ENCODE measurements around the gene ABCA3.

Gene ABCA3

DNA sequence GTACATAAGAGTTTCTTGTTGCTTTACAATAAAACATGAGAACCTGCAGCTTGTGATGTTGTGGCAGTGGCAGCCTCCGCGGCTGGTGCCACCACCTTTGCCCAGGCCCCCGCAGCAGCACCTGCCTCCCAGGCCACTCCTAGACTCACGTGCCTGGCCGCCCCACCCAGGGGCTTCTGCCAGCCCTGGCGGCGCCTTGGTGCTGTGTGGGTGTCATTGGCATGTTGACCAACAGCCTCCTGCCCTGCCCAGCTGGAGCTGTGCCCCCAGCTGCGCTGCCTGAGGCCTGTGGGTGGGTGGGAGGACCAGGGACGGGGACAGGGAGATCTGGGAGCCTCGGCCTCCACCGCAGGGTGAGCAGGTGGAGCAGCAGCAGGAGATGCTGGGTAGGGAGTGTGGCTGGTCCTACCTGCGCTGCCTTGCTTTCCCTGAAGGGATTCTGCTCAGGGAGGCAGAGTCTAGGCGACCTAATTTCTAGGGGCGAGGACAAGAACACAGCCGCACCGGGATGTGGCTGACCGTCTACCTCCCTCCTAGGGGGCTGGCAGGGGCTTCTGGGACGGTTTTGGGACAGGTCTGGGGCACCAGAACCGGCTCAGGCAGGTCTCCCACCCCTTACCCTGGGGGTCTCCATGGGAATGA is 104.7 kb downstream of the ABCA3 start:
- DNase-seq (ENCODE audit: low read depth, low spot score), result no peak

DNA sequence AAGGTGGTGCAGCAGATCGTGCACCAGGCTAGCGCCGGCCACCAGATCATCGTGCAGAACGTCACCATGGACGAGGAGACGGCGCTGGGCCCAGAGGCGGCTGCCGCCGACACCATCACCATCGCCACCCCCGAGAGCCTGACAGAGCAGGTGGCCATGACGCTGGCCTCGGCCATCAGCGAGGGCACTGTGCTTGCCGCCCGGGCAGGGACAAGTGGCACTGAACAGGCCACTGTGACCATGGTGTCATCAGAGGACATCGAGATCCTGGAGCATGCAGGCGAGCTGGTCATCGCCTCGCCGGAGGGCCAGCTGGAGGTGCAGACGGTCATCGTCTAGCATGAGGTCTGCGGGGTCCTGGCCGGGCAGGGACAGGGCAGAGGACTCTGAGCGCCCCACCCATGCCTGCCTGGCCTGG is 105.3 kb downstream of the ABCA3 start:
- no peak for DNase-seq (ENCODE audit: low read depth, low spot score)

DNA sequence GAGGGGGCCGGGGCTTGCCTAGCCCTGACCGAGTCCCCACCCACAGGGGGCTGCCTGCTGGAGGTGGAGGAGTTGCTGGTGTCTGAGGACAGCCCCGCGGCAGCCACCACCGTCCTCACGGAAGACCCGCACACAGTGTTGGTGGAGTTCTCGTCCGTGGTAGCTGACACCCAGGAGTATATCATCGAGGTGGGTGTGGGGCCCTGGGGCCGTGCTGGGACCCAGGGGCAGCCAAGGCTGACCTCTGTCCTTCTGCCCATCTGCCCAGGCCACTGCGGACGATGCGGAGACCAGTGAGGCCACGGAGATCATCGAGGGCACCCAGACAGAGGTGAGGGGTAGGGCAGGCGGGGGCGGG is 105.7 kb downstream of the ABCA3 start:
- no peak for DNase-seq (ENCODE audit: low read depth, low spot score)

DNA sequence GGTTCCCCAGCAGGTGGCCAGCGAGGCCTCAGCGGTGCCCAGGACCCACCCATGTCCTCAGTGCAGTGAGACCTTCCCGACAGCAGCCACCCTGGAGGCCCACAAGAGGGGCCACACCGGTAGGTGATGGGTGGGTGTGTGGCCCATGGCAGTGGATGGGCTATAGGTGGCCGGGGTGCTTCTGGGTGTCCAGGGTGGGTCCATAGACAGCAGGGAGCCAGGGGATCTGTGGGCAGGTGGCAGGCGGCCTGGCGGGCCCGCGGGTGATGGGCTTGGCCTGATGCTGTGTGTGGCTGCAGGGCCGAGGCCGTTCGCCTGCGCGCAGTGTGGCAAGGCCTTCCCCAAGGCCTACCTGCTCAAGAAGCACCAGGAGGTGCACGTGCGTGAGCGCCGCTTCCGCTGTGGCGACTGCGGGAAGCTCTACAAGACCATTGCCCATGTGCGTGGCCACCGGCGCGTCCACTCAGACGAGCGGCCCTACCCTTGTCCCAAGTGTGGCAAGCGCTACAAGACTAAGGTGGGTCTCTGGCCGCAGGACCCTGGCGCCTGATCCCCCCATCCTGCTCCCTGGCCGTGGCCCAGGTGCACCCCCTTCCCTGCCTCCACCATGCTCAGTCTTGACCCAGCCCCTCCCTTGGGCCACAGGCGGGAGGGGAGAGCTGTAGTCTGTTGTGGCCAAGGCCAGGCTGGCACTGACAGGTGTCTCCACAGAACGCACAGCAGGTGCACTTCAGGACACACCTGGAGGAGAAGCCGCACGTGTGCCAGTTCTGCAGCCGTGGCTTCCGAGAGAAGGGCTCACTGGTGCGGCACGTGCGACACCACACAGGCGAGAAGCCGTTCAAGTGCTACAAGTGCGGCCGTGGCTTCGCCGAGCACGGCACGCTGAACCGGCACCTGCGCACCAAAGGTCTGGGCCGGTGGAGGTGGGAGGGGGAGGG is 106.4 kb downstream of the ABCA3 start:
- no peak for DNase-seq (ENCODE audit: low read depth, low spot score)

DNA sequence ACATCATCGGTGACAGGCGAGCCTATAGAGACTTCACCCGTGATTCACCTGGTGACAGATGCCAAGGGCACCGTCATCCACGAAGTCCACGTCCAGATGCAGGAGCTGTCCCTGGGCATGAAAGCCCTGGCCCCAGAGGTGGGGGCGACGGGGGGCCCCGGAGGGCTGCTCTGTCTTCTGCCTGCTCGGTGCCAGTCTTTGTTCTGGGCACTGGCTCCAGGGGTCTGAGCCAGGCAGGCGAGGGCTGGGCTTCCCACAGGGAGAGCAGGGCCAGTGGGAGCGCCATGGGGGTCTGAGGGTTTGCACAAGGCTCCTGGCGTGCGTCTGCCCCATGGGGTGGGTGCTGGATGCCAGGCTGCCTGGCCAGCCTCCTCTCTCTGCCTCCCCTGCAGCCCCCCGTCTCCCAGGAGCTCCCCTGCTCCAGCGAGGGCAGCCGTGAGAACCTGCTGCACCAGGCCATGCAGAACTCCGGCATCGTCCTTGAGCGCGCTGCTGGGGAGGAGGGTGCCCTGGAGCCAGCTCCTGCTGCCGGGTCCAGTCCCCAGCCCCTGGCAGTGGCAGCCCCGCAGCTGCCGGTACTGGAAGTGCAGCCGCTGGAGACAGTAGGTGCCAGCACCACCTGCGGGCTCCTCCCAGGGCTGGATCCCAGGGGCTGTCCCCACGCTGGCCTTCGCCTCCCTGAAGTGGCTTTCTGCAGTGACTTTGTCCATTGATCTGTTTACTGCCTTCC is 107.3 kb downstream of the ABCA3 start:
- no peak for DNase-seq (ENCODE audit: low read depth, low spot score)

DNA sequence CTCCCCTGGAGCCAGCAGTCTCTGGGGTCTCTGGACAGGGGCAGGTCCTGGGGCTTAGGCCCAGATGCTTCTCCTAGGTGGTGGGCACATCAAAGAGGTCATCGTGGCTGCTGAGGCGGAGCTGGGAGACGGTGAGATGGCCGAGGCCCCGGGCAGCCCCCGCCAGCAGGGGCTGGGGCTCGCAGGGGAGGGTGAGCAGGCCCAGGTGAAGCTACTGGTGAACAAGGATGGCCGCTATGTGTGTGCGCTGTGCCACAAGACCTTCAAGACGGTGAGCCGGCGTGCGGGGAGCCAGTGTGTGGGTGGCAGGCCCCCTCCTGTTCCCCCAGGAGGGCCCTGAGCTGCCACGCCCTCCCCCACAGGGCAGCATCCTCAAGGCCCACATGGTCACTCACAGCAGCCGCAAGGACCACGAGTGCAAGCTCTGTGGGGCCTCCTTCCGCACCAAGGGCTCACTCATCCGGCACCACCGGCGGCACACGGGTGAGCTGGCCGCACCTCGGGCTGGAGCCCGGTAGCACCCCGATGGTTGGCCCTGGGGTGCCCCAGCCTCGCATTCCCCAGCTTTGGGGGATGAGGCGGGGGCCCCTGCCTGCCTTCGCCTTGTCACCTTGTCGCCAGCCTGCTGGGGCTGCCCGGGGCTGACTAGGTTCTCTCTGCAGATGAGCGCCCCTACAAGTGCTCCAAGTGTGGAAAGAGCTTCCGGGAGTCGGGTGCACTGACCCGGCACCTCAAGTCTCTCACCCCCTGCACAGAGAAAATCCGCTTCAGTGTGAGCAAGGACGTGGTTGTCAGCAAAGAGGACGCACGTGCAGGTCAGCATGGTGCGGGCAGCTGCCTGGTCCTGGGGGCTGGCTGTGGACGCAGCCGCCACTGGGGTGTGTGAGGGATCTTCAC is 108.2 kb downstream of the ABCA3 start:
- DNase-seq (ENCODE audit: low read depth, low spot score), result no peak

DNA sequence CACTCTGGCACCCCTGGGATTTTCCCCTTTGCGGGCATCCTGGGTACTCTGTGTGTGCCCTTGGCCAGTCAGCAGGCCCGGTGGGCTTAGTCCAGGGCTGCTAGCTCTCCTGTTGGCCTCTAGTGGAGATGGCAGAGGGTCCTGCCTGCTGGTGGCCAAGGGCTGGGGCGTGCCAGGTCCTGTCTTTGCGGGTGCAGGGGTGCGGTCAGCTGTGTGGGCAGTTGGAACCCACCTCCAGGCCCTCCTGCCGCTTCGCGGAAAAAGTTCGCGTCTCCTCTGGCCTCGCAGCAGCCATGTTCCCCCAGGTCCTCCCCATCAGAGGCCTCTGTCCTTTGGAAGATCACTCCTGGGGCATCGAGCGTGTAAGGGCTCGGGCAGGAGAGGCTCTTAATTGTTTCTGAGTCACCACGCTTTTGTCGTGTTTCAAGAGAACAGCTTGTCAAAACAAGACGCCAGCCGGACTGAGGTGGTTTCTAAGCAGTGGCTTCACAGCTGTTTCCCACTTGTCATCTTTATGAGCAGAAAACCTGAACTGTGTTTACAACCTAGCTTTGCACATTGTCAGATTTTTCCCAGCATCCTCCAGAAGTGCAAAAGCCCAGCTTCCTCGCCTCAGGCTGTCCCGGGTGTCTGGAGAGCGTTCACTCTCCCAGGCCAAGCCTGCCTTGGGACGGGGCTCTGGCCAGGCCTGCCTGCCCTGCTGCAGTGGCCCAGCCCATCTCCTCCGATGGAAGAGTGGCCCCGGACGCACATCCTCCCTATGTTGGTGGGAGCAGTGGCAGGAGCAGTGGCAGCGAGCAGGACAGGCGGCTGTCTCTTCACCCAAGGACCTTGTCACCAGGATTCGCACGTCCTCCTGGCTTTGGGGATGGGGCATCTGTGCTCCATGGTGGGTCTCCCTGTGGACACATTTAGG is 109.3 kb downstream of the ABCA3 start:
- DNase-seq (ENCODE audit: low read depth, low spot score), result no peak

DNA sequence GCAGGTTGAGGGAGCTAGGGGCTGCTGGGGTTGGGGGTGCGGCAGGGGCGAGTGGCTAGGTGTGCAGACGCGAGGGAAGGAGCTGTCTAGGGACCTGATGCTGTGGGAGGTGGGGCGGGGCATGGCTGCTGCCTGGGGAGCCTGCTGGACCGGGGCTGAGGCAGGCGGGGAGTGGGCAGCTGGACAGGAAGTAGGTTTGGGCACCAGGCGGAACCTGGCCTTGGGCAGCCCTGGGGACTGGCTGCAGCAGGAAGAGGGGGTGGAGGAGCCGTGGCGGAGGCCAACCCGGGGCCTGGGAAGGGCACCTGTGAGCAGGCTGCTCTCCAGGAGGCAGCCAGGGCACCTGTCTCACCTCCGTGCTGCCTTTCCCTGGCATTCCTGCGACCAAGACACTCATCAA is 110.2 kb downstream of the ABCA3 start:
- DNase-seq (ENCODE audit: low read depth, low spot score), result no peak

DNA sequence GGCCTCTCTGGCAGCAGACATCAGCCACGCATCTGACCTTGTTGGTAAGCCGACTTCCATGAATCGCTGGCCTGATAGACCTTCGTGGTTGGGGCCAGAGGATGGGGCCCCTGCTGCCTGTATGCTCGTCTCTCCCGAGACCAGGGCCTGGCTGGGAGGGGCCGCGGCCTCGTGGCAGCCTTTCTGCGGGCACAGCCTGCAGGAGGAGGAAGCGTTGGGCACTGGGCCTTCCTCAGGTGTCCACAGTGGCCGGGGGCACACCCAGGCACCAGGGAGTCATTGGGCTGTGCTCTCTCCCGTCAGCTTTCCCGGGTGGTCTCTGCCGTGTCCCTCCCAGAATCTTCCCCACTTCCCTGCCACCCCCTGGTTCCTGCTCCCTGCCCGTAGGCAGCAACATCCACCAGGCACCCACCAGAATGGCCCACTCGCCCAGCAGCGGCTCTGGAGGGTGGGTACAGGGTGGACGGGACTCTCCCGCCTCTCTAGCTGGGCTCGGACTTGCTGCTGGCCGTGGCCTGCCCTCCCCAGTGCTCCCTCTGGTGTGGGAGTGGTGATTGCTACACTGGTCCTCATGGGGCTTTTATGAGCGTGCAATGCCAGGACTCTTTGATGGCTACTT is 110.8 kb downstream of the ABCA3 start:
- no peak for DNase-seq (ENCODE audit: low read depth, low spot score)

DNA sequence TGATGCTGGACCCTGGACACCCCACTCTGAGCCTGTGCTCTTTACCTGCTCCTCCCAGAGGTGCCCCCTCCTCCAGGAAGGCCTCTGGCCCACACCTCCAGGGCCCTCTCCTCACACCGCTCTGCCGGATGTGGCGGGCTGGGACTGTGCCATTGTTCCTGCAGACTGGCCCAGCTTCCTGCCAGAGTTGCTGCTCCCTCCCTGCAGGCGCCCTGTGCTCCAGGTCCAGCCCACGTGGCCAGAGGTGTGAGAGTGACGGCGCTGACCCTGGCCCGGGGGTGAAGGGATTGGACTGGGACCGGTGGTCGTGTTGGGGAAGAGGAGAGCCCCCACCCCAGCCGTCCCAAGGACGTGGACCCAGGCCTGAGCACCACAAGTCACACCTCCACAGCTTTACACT is 111.4 kb downstream of the ABCA3 start:
- DNase-seq (ENCODE audit: low read depth, low spot score), result no peak

DNA sequence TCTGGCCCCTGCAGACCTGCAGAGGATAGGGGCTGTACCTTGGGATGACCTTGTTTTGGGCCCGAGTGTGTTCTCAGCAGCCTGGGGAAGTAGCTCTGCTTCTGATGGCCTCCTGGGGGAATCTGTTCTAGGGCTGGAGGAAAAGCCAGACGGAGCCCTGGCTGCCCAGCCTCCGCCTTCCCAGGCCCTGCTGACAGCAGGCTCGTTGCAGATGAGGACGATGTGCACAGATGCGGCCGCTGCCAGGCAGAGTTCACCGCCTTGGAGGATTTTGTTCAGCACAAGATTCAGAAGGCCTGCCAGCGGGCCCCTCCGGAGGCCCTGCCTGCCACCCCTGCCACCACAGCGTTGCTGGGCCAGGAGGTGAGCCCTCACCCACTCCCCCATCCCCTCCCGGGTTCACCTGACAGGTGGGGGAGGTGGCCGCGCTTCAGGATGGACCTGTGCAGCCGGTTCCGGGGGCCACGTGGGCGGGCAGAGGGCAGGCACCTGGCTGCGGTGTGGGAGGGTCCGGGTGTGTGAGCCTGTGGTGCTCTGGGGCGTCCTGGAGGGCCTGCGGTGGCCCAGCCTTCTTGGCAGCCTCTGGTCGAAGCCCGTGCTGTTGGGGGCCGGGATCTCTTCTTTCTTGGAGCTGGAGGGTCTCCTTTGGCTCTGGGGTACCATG is 112.2 kb downstream of the ABCA3 start:
- DNase-seq (ENCODE audit: low read depth, low spot score), result no peak

DNA sequence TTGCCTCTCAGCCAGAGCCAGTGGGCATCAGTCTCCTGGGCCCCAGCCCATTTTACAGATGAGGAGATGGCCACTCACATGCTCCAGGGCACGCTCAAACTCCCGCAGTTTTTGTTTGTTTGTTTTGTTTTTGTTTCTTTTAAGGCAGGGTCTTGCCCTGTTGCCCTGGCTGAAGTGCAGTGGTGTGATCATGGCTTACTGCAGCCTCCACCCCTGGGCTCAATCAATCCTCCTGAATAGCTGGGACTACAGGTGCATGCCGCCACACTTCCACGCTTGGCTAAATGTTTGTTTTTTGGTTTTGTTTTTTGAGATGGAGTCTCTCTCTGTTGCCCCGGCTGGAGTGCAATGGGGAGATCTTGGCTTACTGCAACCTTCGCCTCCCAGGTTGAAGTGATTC is 113.6 kb downstream of the ABCA3 start:
- no peak for DNase-seq (ENCODE audit: low read depth, low spot score)

DNA sequence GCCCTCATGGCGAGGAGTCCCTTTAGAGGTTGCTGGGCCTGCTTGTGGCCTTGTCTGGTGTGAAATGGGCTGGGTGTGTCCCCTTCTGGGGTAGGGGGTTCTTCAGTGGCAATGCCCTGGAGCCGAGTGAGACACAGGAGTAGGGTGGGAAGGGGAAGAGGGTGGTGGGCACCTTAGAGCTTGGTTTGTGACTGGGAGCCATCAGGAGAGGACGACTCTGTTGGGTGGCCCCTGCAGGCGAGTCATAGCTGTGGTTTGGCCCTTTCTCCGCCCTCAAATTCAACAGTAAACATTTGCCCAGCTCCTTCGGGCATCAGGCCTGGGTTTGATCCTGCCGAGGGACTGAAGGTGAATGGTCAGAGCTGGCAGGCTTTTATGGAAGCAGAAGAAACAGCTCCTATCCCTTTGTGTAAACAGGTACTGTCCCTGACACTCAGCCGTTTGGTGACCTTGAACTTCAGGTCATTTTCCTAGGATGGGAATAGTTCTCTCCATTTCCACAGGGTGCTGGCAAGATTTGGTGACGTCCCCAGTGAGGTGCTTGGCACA is 114.2 kb downstream of the ABCA3 start:
- no peak for DNase-seq (ENCODE audit: low read depth, low spot score)

Measured in activated naive CD8-positive, alpha-beta T cell treated with anti-CD3 and anti-CD28 coated beads, Interleukin-2, amount 50 U/mL, for 16 hours (primary cell).